KMS-11 (cell line): ENCODE data around the gene GNAT3.

Source experiments
- H2AFZ ChIP-seq: fragments of 200-600 bp; sonication (generic); 2 replicates; pipeline ENCODE4 v1.6.1; 2016; ENCODE audit warnings: antibody characterized with exemption, mixed run types, low read depth
- H3K27ac ChIP-seq: fragments of 200-600 bp; sonication (generic); 2 replicates; pipeline ENCODE4 v1.6.1; 2016; ENCODE audit warnings: mild to moderate bottlenecking, mixed run types
- H3K27me3 ChIP-seq: fragments of 200-600 bp; sonication (generic); 2 replicates; pipeline ENCODE4 v1.6.1; 2017; ENCODE audit warnings: mild to moderate bottlenecking, low read depth, mixed run types, moderate library complexity; ENCODE audit not compliant: insufficient read depth
- H3K36me3 ChIP-seq: fragments of 200-600 bp; sonication (generic); 2 replicates; pipeline ENCODE4 v1.6.1; 2017; ENCODE audit warnings: mild to moderate bottlenecking, mixed run types; ENCODE audit not compliant: insufficient read depth
- H3K4me1 ChIP-seq: fragments of 200-600 bp; sonication (generic); 2 replicates; pipeline ENCODE4 v1.6.1; 2016; ENCODE audit warnings: mild to moderate bottlenecking, low read depth, mixed run types; ENCODE audit not compliant: poor library complexity, severe bottlenecking
- H3K4me2 ChIP-seq: fragments of 200-600 bp; sonication (generic); 2 replicates; pipeline ENCODE4 v1.7.0; 2016; ENCODE audit warnings: mild to moderate bottlenecking, mixed run types
- H3K4me3 ChIP-seq: fragments of 200-600 bp; sonication (generic); IDR thresholded peaks from 2 replicates; pipeline ENCODE4 v1.6.1; 2017; ENCODE audit warnings: low read depth, low read length, mixed read lengths; ENCODE audit not compliant: insufficient read depth
- H3K79me2 ChIP-seq: fragments of 200-600 bp; sonication (generic); 2 replicates; pipeline ENCODE4 v1.6.1; 2016; ENCODE audit warnings: low read depth, mixed run types; ENCODE audit not compliant: insufficient read depth
- H3K9ac ChIP-seq: fragments of 200-600 bp; sonication (generic); 2 replicates; pipeline ENCODE4 v1.6.1; 2016; ENCODE audit warnings: mild to moderate bottlenecking, mixed run types
- H4K20me1 ChIP-seq: fragments of 200-600 bp; sonication (generic); 2 replicates; pipeline ENCODE4 v1.6.1; 2016; ENCODE audit warnings: mild to moderate bottlenecking, mixed run types; ENCODE audit not compliant: insufficient read depth
- CTCF ChIP-seq: fragments of 200-600 bp; sonication (generic); conservative IDR thresholded peaks from 2 replicates; pipeline ENCODE4 v1.6.1; 2017; ENCODE audit warnings: low read depth, mild to moderate bottlenecking, antibody characterized with exemption, low read length, moderate library complexity, mixed read lengths

The GNAT3 gene

GRCh38 chr7:80536426-80536825 lies 24.6 kb upstream of the GNAT3 start:
- Histone ChIP-seq H3K4me3 (no peak overlapping the region), H3K36me3 (no peaks in the 10 kb centered on the region; the same call in 1 of the 2 replicates), H3K27ac (no peak overlapping the region), H3K4me1 (no peaks in the 10 kb centered on the region), H4K20me1 (no peaks in the 10 kb centered on the region), H3K4me2 (no peak overlapping the region), H3K9ac (no peak overlapping the region), H3K79me2 (no peaks in the 10 kb centered on the region), H2AFZ (no peak overlapping the region), H3K27me3 (no peaks in the 10 kb centered on the region)
- TF ChIP-seq CTCF, result no peak

DNA sequence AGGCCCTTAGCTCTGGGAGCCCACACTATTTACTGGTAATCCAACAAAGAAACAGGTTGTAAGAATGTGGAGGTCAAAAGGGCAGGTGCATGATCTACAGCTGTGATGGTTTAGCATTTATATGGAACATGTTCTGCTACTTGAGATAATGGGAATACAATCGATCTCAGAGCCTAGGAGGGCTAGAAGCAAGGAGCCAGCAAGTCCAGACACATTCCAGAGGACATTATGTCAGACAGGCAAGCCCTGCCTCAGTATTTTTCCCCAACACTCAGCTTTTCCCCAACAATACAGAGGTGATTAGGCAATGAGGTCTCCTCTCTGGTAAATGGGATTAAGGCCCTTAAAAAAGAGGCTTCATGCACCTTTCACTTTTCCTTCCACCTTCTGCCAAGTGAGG lies 21.4 kb upstream of the GNAT3 start:
- Histone ChIP-seq H4K20me1 (no peaks in the 10 kb centered on the region), H3K4me3 (no peak overlapping the region), H3K27ac (no peak overlapping the region), H3K4me1 (no peaks in the 10 kb centered on the region), H2AFZ (no peak overlapping the region), H3K4me2 (no peak overlapping the region), H3K9ac (no peak overlapping the region), H3K36me3 (no peaks in the 10 kb centered on the region), H3K79me2 (no peaks in the 10 kb centered on the region), H3K27me3 (no peaks in the 10 kb centered on the region)
- no peak for TF ChIP-seq CTCF

- no peak overlapping the region for H3K9ac ChIP-seq
- H2AFZ ChIP-seq, result no peak overlapping the region
- H3K4me3 ChIP-seq, result no peak overlapping the region
- H4K20me1 ChIP-seq, result no peaks in the 10 kb centered on the region
- H3K4me2 ChIP-seq, result no peak overlapping the region
- no peaks in the 10 kb centered on the region for H3K36me3 ChIP-seq
- no peaks in the 10 kb centered on the region for H3K4me1 ChIP-seq
- no peak for TF ChIP-seq CTCF
- no peak overlapping the region for H3K27ac ChIP-seq
- no peaks in the 10 kb centered on the region for H3K27me3 ChIP-seq
- H3K79me2 ChIP-seq, result no peaks in the 10 kb centered on the region
Observed at GRCh38 chr7:80532153-80532552, 20.3 kb upstream of the GNAT3 start.

DNA sequence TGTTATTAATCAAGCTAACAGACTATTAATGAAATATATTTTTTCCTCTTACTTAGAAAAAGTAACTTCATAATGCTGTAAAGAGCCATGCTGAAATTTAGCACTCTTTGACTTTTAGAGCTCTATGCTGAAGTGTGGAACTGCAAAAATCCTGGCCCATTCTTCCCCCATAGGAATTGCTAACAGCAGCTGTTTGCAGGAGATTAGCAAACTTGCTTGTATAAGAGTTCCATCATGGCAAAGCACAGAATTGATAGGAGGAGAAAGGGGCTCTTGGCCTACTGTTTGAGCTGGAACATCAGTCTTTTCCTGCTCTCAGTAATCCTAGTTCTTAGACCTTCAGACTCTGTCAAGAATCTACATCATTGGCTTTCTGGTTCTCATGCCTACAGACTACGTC lies 18.3 kb upstream of the GNAT3 start:
- H3K36me3 ChIP-seq, result no peaks in the 10 kb centered on the region
- H3K27ac ChIP-seq, result no peak overlapping the region
- no peak overlapping the region for H3K4me3 ChIP-seq
- H4K20me1 ChIP-seq, result no peaks in the 10 kb centered on the region
- no peak for TF ChIP-seq CTCF
- H3K4me2 ChIP-seq, result no peak overlapping the region
- H3K4me1 ChIP-seq, result no peaks in the 10 kb centered on the region
- no peak overlapping the region for H2AFZ ChIP-seq
- no peaks in the 10 kb centered on the region for H3K27me3 ChIP-seq
- no peaks in the 10 kb centered on the region for H3K79me2 ChIP-seq
- H3K9ac ChIP-seq, result no peak overlapping the region

GRCh38 chr7:80529362-80529761 lies 17.5 kb upstream of the GNAT3 start:
- Histone ChIP-seq H3K4me2 (no peak overlapping the region), H4K20me1 (no peaks in the 10 kb centered on the region), H3K27ac (no peak overlapping the region), H3K4me1 (no peaks in the 10 kb centered on the region), H3K79me2 (no peaks in the 10 kb centered on the region), H2AFZ (no peak overlapping the region), H3K36me3 (no peaks in the 10 kb centered on the region), H3K4me3 (no peak overlapping the region), H3K9ac (no peak overlapping the region), H3K27me3 (no peaks in the 10 kb centered on the region)
- TF ChIP-seq CTCF, result no peak
